ENCODE measurements around the gene CACNA2D1. TPM values are rescaled to one million over a fixed set of nuclear protein-coding genes. Genes with fewer than 3 reads are reported as not detected.

Gene CACNA2D1
- total RNA-seq, 4 donors from 2014 or later, result 17.7 to 22.0 (median 18.4) TPM

- Histone ChIP-seq H3K27ac (no peak overlapping the region), H3K4me3 (no peak overlapping the region), H3K9me3 (no peaks in the 10 kb centered on the region), H3K27me3 (no peaks in the 10 kb centered on the region), H3K36me3 (no peaks in the 10 kb centered on the region), H3K4me1 (peaks cover 0 to 15% (median 0%) of the 10 kb centered on the region in 4 donors)
- DNase-seq (ENCODE audit: low spot score in 2 of 2), result no peak
- no peak for TF ChIP-seq CTCF (IDR thresholded peaks at IDR 0.05)
- TF ChIP-seq EP300 (IDR thresholded peaks at IDR 0.05), result no peak
- no peak for TF ChIP-seq POLR2A (IDR thresholded peaks at IDR 0.05)
- 93 to 94% methylated on average over 5 of the region's 5 CpGs for WGBS, 2 donors
Observed at GRCh38 chr7:82358923-82359322, 84.7 kb downstream of the CACNA2D1 start.

GRCh38 chr7:82358009-82358578, 85.5 kb downstream of the CACNA2D1 start:
- 47 to 49% methylated on average over 2 of the region's 2 CpGs for WGBS, 2 donors
- H3K27ac ChIP-seq, result no peak overlapping the region
- peaks cover 0 to 15% (median 0%) of the 10 kb centered on the region in 4 donors for H3K4me1 ChIP-seq
- TF ChIP-seq POLR2A (IDR thresholded peaks at IDR 0.05) (no peak), EP300 (IDR thresholded peaks at IDR 0.05) (no peak), CTCF (IDR thresholded peaks at IDR 0.05) (no peak)
- H3K36me3 ChIP-seq, result no peaks in the 10 kb centered on the region
- H3K4me3 ChIP-seq, result no peak overlapping the region
- no peaks in the 10 kb centered on the region for H3K27me3 ChIP-seq
- DNase-seq (ENCODE audit: low spot score in 2 of 2), result no peak
- H3K9me3 ChIP-seq, result no peaks in the 10 kb centered on the region

- Histone ChIP-seq H3K9me3 (no peaks in the 10 kb centered on the region), H3K36me3 (no peaks in the 10 kb centered on the region), H3K4me3 (no peak overlapping the region), H3K27me3 (no peaks in the 10 kb centered on the region), H3K27ac (no peak overlapping the region), H3K4me1 (no peaks in the 10 kb centered on the region)
- WGBS, 2 donors, result 53 to 55% methylated on average over 5 of the region's 5 CpGs
- TF ChIP-seq EP300 (IDR thresholded peaks at IDR 0.05), result no peak
- no peak for TF ChIP-seq POLR2A (IDR thresholded peaks at IDR 0.05)
- no peak for TF ChIP-seq CTCF (IDR thresholded peaks at IDR 0.05)
- no peak for DNase-seq (ENCODE audit: low spot score in 2 of 2)
Observed at GRCh38 chr7:82348251-82348650, 95.3 kb downstream of the CACNA2D1 start.

- no peaks in the 10 kb centered on the region for H3K9me3 ChIP-seq
- no peak for DNase-seq (ENCODE audit: low spot score in 2 of 2)
- H3K4me3 ChIP-seq, result no peak overlapping the region
- no peaks in the 10 kb centered on the region for H3K4me1 ChIP-seq
- no peak overlapping the region for H3K27ac ChIP-seq
- 72 to 78% methylated on average over 1 of the region's 1 CpG for WGBS, 2 donors
- H3K27me3 ChIP-seq, result no peaks in the 10 kb centered on the region
- H3K36me3 ChIP-seq, result no peaks in the 10 kb centered on the region
- no peak for TF ChIP-seq EP300 (IDR thresholded peaks at IDR 0.05)
Observed at GRCh38 chr7:82347808-82348207, 95.8 kb downstream of the CACNA2D1 start.

- Histone ChIP-seq H3K27me3 (no peaks in the 10 kb centered on the region), H3K27ac (no peak overlapping the region), H3K4me3 (no peak overlapping the region), H3K9me3 (no peaks in the 10 kb centered on the region), H3K36me3 (no peaks in the 10 kb centered on the region), H3K4me1 (no peaks in the 10 kb centered on the region)
- TF ChIP-seq POLR2A (IDR thresholded peaks at IDR 0.05), result no peak
- TF ChIP-seq EP300 (IDR thresholded peaks at IDR 0.05), result no peak
- TF ChIP-seq CTCF (IDR thresholded peaks at IDR 0.05), result no peak
- DNase-seq (ENCODE audit: low spot score in 2 of 2), result no peak
Observed at GRCh38 chr7:82345886-82346285, 97.7 kb downstream of the CACNA2D1 start.

GRCh38 chr7:82343716-82344115, 99.9 kb downstream of the CACNA2D1 start:
- Histone ChIP-seq H3K4me1 (no peaks in the 10 kb centered on the region), H3K27ac (no peak overlapping the region), H3K27me3 (no peaks in the 10 kb centered on the region), H3K36me3 (no peaks in the 10 kb centered on the region), H3K4me3 (no peak overlapping the region), H3K9me3 (no peaks in the 10 kb centered on the region)
- TF ChIP-seq POLR2A (IDR thresholded peaks at IDR 0.05) (no peak), CTCF (IDR thresholded peaks at IDR 0.05) (no peak), EP300 (IDR thresholded peaks at IDR 0.05) (no peak)
- 63 to 64% methylated on average over 1 of the region's 1 CpG for WGBS, 2 donors
- no peak for DNase-seq (ENCODE audit: low spot score in 2 of 2)
